D341Med (cell line): Measurements from ENCODE around the gene SSBP1.
"Not testable (repeated sequence)": the region's sequence is repeated elsewhere in the genome, so short reads cannot be mapped to it uniquely, and the experiment has no call there.

Experiments used
- DNase-seq: peaks from one replicate; pipeline ENCODE4 v3.0.0; 2012; ENCODE audit warnings: low spot score

The SSBP1 gene, protein sequence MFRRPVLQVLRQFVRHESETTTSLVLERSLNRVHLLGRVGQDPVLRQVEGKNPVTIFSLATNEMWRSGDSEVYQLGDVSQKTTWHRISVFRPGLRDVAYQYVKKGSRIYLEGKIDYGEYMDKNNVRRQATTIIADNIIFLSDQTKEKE

GRCh38 chr7:141737836-141738591 is at the start of gene SSBP1:
Gene SSBP1, plus strand, starts transcription at chr7:141738358. Its CDS starts 809 bp downstream, at chr7:141739167.
- peak; percentile 91 for DNase-seq

DNA sequence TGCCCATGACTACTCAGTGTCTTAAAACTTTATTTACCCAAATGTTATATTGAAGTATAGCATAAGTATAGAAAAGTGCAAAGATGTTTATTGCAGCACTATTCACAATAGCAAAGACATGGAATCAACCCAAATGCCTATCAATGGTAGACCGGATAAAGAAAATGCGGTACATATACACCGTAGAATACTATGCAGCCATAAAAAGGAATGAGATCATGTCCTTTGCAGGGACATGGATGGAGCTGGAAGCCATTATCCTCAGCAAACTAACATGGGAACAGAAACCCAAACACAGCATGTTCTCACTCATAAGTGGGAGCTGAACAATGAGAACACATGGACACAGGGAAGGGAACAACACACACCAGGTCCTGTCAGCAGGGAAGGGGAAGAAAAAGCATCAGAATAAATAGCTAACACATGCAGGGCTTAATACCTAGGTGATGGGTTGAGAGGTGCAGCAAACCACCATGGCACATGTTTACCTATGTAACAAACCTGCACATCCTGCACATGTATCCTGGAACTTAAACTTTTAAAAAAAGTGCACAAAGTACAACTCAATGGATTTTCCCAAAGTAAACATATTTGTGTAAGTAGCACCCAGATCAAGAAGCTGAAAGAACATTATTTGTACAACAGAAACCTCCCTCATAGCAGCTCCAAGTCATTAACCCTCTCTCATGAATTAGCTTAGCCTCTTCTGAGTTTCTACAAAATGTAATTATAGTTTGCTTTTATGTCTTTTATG is 48.9 kb upstream of the SSBP1 start:
- not testable (repeated sequence) for DNase-seq

- no peak for DNase-seq
Measured at GRCh38 chr7:141691540-141691939, 46.6 kb upstream of the SSBP1 start.

DNA sequence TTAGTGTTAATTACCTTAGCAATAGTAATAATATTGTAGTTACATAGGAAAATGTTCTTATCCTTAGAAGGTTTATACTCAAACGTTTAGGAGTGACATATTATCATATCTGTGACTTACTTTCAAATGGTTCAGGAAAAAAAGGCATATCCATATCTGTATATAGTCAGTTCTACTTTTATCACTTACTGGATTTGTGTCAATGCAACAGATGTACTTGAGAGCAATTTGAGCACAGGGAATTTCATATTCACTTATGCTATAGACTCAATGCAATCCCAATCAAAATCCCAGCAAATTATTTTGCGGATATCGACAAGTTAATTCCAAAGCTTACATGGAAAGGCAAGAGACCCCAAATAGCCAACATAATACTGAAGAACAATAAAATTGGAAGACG is 46.2 kb upstream of the SSBP1 start:
- no peak for DNase-seq

GRCh38 chr7:141693082-141693481 is 45.1 kb upstream of the SSBP1 start:
- DNase-seq: no peak

- no peak for DNase-seq
Measured at GRCh38 chr7:141695803-141696289, 42.3 kb upstream of the SSBP1 start.

DNA sequence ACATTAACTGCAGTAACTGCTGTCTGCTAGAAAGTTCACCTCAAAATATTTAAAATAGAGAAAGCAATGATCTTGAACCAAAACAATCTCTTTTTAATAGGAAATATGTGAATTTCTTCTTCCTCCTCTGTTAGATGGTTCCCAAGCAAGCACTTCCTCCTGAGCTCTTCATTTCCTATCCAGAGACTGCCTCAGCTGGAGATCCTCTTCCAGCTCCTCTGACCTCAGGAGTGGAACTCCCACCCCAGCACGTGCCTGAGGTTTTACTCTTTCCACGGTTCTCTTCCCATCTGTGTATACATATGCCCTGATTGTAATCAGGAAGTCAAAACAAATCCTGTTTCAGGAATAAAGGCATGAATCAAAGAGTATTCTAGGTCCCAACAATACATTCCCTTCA is 41.8 kb upstream of the SSBP1 start:
- DNase-seq: no peak

DNA sequence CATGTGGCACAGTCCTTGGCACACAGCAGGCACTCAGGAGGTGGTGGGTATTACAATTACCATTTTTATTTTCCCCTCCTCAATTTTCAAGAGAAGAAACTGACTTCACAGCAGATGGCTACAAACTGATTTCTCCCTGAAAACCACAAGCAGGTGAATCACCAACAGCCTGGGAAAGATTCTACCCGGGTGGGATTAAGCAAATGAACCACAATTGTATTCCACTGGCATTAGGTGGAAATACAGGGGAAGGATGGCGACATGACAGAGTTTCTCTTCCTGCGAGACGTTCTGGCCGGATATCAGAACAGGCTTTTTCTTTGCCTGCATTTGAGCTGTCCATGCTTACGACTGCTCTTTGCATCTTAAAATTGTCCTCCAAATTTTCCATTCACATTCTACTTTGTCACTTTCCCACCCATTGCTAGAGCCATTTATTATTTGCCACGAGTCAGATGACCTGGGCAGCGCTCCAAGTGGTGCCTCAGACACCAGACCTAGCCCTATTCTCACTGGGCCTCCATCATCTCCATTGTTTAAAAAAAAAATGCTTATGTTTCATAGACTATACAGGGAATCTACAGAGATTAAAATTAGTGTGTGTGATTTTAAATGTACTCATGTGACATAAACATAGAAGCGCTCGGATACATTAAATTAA is 40.8 kb upstream of the SSBP1 start:
- no peak for DNase-seq

- DNase-seq: no peak
Measured at GRCh38 chr7:141698247-141699015, 39.7 kb upstream of the SSBP1 start.

GRCh38 chr7:141699860-141700259 is 38.3 kb upstream of the SSBP1 start:
- no peak for DNase-seq

- DNase-seq: no peak
Measured at GRCh38 chr7:141700296-141700847, 37.8 kb upstream of the SSBP1 start.

DNA sequence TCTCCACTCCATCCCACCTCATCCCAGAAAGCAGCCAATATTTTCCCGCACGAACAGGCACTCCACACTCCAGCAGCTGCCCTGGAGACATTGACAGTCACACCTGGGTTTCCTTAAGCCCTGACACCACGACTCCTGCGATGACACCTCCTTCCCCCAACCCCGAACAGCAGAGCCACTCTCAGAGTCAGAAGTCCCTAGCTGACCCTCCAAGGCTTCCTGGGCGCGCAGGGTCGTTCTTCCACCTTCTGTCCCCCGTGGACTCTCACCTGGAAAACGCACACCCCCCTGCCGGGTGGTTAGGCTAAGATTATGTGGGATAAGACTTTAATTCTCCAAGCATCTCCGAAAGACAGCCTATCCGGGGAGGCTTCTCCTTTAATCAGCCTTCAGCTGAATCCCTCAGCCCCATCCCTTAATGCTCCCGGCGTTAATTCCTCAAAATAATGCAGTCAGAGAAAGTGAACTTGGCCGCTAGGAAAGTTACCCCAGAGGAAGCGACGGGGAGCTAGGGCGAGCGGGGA is 37.2 kb upstream of the SSBP1 start:
- peak; percentile 77 for DNase-seq

- peak; percentile 80 for DNase-seq
Measured at GRCh38 chr7:141701489-141702046, 36.6 kb upstream of the SSBP1 start.

- DNase-seq: peak; percentile 91
Measured at GRCh38 chr7:141702047-141702567, 36.1 kb upstream of the SSBP1 start, which contains the start of gene DENND11. Gene DENND11, minus strand, starts transcription at chr7:141702166. Its CDS starts 13 bp downstream, at chr7:141702153.

- no peak for DNase-seq
Measured at GRCh38 chr7:141702892-141703291, 35.3 kb upstream of the SSBP1 start.

- DNase-seq: no peak
Measured at GRCh38 chr7:141704112-141704511, 34.0 kb upstream of the SSBP1 start.

DNA sequence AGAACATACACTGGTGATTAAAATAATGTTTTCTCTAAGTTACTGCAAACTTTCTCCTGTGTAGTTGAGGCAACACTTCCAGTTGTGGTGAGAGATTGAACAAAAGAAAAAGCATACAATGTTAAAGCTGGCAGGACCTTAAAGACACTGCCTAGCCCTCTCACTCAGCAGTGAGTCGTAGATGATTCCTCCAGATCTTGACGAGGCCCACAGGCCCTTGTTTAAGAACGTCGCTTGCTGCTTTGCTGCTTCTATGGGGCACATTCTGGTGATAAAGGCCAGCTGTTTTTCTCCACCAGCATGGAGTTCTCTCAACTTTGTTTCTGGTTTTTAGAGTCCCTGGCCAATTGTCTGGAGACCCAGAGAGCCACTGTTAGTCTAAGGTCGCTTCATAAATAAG is 33.4 kb upstream of the SSBP1 start:
- DNase-seq: no peak

GRCh38 chr7:141706239-141707064 is 31.7 kb upstream of the SSBP1 start:
- no peak for DNase-seq

DNA sequence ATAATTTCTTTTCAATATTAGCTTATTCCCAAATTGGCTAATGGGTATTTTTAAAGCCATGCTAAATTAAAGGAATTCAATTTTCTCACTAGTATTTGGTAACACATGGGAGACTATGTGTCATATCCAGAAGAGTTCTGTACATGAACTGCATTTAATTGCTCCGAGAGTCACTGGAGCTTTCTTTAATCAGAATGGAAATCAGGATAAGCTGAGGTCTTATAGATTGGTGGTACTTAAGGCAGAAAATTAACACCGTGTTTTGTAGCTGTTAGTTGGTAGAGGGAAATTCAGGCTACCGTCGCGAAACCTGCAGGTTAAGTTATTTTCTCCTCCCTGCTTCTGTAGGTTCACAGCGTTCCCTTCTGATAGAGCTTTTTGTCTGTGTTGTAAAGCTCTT is 29.8 kb upstream of the SSBP1 start, which contains the start of gene WEE2:
Gene WEE2 (plus strand): TSS at position 3 of the 400 bp plus-strand sequence. CDS start 406 bp downstream, outside the sequence.
- DNase-seq: no peak
